Activated T-cell treated with anti-CD3 and anti-CD28 coated beads, Interleukin-2, amount 50 U/mL, for 4 hours (primary cell): ENCODE results near the gene CXCL14. TPM values are rescaled to one million over a fixed set of nuclear protein-coding genes. Genes with fewer than 3 reads are reported as not detected.

Experiments used
- ATAC-seq, 2 donors: fragments of 200-7000 bp; cut with Tn5 transposase; one replicate each; pipeline ENCODE4 v1.10.0; 2021
- DNase-seq: peaks from one replicate; pipeline ENCODE4 v3.0.0-alpha.2; 2020
- H3K27me3 Mint-ChIP-seq: one replicate; pipeline ENCODE4 v1.8.0; 2021; ENCODE audit warnings: low read depth, mixed read lengths
- H3K36me3 Mint-ChIP-seq: one replicate; pipeline ENCODE4 v1.8.0; 2022; ENCODE audit warnings: mixed read lengths; ENCODE audit not compliant: insufficient read depth
- H3K4me1 Mint-ChIP-seq: one replicate; pipeline ENCODE4 v1.8.0; 2021; ENCODE audit warnings: low read depth, mixed read lengths
- H3K4me3 Mint-ChIP-seq: one replicate; pipeline ENCODE4 v1.8.0; 2021; ENCODE audit warnings: mild to moderate bottlenecking, moderate library complexity, mixed read lengths
- H3K9me3 Mint-ChIP-seq: one replicate; pipeline ENCODE4 v1.8.0; 2021; ENCODE audit warnings: mixed read lengths
- total RNA-seq, 3 donors: library from RNA; stranded (reverse); gene quantifications; one replicate each; pipeline ENCODE4 v1.2.1, GENCODE V29; 2021

Gene CXCL14
- total RNA-seq, 3 donors from 2014 or later: not detected

DNA sequence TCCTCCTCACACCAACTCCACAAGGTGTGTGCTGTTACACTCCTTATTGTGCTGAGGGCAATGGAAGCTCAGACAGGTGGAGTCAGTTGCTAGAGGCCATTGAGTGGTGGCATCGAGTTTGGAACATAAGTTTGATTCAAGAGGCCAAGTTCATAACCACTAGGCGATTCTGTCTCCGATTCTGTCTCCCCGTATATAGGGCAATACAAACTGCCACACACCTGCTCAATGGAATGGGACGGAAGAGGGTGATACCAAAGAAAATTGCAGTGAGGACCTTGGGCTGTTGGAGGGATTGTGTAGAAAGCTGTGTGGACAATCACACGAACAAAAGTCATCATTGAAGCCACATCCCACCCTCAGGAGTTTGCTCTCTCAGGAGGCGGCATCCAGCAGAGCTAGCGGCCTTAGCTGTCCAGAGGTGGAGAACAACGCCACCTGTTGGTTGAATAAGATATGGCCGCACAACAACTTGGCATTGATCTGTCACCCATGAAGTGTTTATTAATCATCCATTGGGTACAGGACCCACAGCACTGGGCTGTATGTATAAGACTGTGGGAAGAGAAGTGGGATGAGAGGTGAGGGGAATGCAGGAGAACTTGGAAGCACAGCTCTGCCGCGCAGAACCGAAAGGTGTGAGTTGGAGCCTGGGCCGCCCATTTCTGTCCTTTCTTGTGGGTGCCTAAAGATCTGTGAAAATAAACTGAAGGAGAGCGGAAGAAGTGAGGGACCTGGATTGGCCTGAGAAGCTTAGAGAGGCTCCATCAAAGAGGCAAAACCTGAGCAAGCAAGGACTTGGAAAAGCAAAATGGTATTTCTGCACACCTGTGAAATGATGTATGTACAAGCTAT, 27.0 kb downstream of the CXCL14 start:
- no peak overlapping the region for H3K4me3 Mint-ChIP-seq
- ATAC-seq: peak in 1 of 2 donors; percentile 69
- no peaks in the 10 kb centered on the region for H3K9me3 Mint-ChIP-seq
- no peaks in the 10 kb centered on the region for H3K4me1 Mint-ChIP-seq
- peak; percentile 32 for DNase-seq
- H3K36me3 Mint-ChIP-seq: no peaks in the 10 kb centered on the region
- peaks cover 54% of the 10 kb centered on the region for H3K27me3 Mint-ChIP-seq

DNA sequence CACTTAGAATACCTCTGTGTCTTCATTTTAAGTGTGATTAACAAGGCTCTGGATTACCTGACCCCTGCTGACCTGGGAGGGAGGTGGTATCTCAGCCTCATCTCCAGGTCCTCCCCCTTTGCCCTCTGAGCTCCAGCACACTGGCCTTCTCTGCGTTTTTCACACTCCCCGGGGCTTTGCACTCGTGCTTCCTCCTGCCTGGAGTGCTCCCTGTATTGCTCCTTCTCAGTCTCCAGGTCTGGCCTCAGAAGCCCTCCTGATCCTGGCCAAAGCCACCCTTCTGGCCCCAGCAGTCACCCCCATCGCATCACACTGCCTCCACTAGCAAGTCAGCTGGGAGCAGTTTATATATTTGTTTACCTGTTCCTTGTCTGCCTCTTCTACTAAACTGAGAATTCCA, 29.4 kb downstream of the CXCL14 start:
- H3K4me1 Mint-ChIP-seq: peaks cover under 1% of the 10 kb centered on the region
- ATAC-seq: no peak
- H3K9me3 Mint-ChIP-seq: no peaks in the 10 kb centered on the region
- no peaks in the 10 kb centered on the region for H3K36me3 Mint-ChIP-seq
- H3K27me3 Mint-ChIP-seq: peaks cover 62% of the 10 kb centered on the region
- H3K4me3 Mint-ChIP-seq: no peak overlapping the region
- no peak for DNase-seq

GRCh38 chr5:135547590-135548254, 31.1 kb downstream of the CXCL14 start:
- Mint-ChIP-seq H3K9me3 (no peaks in the 10 kb centered on the region), H3K27me3 (peaks cover 71% of the 10 kb centered on the region), H3K4me3 (peak overlapping the region; percentile 25), H3K36me3 (no peaks in the 10 kb centered on the region), H3K4me1 (peaks cover 11% of the 10 kb centered on the region)
- no peak for DNase-seq
- no peak for ATAC-seq

GRCh38 chr5:135546912-135547311, 31.9 kb downstream of the CXCL14 start:
- H3K4me1 Mint-ChIP-seq: peaks cover 11% of the 10 kb centered on the region
- no peaks in the 10 kb centered on the region for H3K36me3 Mint-ChIP-seq
- H3K9me3 Mint-ChIP-seq: no peaks in the 10 kb centered on the region
- DNase-seq (no peak), ATAC-seq (no peak)
- peaks cover 68% of the 10 kb centered on the region for H3K27me3 Mint-ChIP-seq
- H3K4me3 Mint-ChIP-seq: no peak overlapping the region

GRCh38 chr5:135546101-135546500, 32.7 kb downstream of the CXCL14 start:
- H3K9me3 Mint-ChIP-seq: no peaks in the 10 kb centered on the region
- peaks cover 72% of the 10 kb centered on the region for H3K27me3 Mint-ChIP-seq
- H3K4me1 Mint-ChIP-seq: peaks cover 11% of the 10 kb centered on the region
- no peaks in the 10 kb centered on the region for H3K36me3 Mint-ChIP-seq
- no peak for DNase-seq
- no peak overlapping the region for H3K4me3 Mint-ChIP-seq
- ATAC-seq: no peak

GRCh38 chr5:135545099-135545498, 33.7 kb downstream of the CXCL14 start:
- Mint-ChIP-seq H3K4me1 (peaks cover 11% of the 10 kb centered on the region), H3K27me3 (peaks cover 77% of the 10 kb centered on the region), H3K4me3 (peak overlapping the region; percentile 80)

GRCh38 chr5:135543485-135544304, 35.1 kb downstream of the CXCL14 start:
- no peaks in the 10 kb centered on the region for H3K9me3 Mint-ChIP-seq
- H3K27me3 Mint-ChIP-seq: peaks cover 76% of the 10 kb centered on the region
- peak overlapping the region; percentile 80 for H3K4me3 Mint-ChIP-seq
- DNase-seq (no peak), ATAC-seq (peak; percentile 28 to 29)
- H3K36me3 Mint-ChIP-seq: no peaks in the 10 kb centered on the region
- peaks cover 11% of the 10 kb centered on the region for H3K4me1 Mint-ChIP-seq

More at GRCh38 chr5:135545099-135545498, 33.7 kb downstream of the CXCL14 start:
- DNase-seq (no peak), ATAC-seq (no peak)
- Mint-ChIP-seq H3K9me3 (no peaks in the 10 kb centered on the region), H3K36me3 (no peaks in the 10 kb centered on the region)

- Mint-ChIP-seq H3K36me3 (no peaks in the 10 kb centered on the region), H3K9me3 (no peaks in the 10 kb centered on the region), H3K4me3 (peak overlapping the region; percentile 66)
Measured at GRCh38 chr5:135543001-135543484, 35.7 kb downstream of the CXCL14 start.

DNA sequence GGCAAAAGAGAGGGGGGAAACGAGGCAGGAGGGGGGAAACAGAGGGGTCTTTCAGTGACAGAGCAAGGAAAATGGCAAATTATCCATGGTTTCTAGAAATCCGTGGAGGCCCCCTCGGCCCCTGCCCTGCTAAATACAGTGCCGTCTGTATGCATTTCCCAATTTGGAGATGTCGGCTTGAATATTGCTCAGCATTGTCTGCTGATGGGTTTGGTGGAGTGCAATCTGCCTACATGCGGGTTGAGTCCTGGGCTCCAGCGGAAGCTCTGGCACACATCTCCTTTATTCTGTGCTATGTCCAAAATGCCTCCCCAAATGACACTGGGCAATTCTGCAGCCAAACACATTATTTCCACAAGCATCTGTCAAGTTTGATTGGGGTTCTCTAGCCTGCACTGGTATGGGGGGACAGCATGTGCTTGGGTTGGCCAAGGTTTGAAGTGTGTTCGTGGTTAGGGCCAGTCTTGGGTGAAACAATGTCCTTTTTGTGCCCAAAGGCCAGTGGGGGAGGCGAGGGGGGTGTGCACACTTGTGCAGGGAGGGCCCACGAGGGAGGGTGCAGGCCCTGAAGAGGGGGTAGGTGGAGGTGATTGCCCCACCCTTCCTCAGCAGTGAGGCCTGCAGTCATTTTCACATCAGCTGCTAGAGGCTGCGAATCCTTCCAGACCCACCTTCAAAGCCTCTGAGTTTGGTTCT, 36.8 kb downstream of the CXCL14 start:
- no peak for ATAC-seq
- peaks cover 11% of the 10 kb centered on the region for H3K4me1 Mint-ChIP-seq
- peaks cover 84% of the 10 kb centered on the region for H3K27me3 Mint-ChIP-seq
- no peak overlapping the region for H3K4me3 Mint-ChIP-seq
- no peaks in the 10 kb centered on the region for H3K36me3 Mint-ChIP-seq
- no peak for DNase-seq
- no peaks in the 10 kb centered on the region for H3K9me3 Mint-ChIP-seq

More at GRCh38 chr5:135543001-135543484, 35.7 kb downstream of the CXCL14 start:
- no peak for ATAC-seq
- Mint-ChIP-seq H3K4me1 (peaks cover 11% of the 10 kb centered on the region), H3K27me3 (peaks cover 78% of the 10 kb centered on the region)
- DNase-seq: no peak

DNA sequence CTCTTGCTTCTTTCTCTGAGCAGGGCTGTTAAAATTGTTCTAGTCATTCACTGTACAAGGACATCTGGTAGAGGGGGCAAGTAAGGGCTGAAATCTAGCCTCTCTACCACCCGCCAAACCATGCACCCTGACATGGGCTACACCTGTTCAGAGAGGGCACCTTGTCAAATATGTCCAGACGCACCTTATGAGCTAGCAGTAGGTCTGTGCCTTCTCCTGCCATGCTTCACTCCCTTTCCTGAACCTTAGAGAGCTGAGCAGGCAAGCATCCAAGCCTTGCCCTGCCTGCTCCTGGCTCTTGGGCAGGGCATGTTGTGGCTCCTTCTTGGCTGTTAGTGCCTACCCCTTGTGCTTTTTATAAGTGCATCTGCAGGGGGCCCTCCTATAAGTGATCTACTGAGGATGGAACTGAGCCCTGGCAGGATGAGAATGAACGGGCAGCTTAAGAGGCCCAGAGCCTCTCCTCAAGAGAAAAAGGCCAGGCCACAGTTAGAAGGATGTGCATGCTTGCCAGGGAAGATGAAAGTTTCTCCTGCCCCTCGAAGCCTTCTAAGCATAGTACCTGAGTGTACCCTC, 39.3 kb downstream of the CXCL14 start:
- no peak for ATAC-seq
- no peaks in the 10 kb centered on the region for H3K9me3 Mint-ChIP-seq
- no peaks in the 10 kb centered on the region for H3K36me3 Mint-ChIP-seq
- peaks cover 17% of the 10 kb centered on the region for H3K4me1 Mint-ChIP-seq
- peaks cover 78% of the 10 kb centered on the region for H3K27me3 Mint-ChIP-seq
- no peak for DNase-seq
- H3K4me3 Mint-ChIP-seq: no peak overlapping the region

DNA sequence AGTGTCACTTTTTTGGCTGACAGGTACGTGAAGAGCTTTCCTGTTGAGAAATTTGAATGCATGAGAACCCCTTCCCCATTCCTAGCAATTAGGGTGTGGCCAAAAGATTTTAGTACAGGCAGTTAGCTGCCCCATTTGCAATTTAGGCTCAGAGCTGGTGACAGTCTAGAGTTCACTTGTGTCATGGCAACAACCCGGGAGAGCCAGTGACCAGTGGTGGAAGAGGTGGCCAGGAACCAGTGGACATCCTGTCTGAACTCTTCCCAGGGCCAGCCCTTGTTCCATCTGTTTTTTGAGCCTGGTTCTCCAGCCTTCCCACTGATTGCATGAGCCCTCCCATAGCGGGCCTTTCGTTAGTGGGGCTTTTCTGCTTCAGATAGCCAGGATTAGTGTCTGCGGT, 40.5 kb downstream of the CXCL14 start:
- no peak overlapping the region for H3K4me3 Mint-ChIP-seq
- H3K4me1 Mint-ChIP-seq: peaks cover 12% of the 10 kb centered on the region
- H3K27me3 Mint-ChIP-seq: peaks cover 84% of the 10 kb centered on the region
- H3K36me3 Mint-ChIP-seq: no peaks in the 10 kb centered on the region
- DNase-seq (no peak), ATAC-seq (no peak)
- H3K9me3 Mint-ChIP-seq: no peaks in the 10 kb centered on the region

DNA sequence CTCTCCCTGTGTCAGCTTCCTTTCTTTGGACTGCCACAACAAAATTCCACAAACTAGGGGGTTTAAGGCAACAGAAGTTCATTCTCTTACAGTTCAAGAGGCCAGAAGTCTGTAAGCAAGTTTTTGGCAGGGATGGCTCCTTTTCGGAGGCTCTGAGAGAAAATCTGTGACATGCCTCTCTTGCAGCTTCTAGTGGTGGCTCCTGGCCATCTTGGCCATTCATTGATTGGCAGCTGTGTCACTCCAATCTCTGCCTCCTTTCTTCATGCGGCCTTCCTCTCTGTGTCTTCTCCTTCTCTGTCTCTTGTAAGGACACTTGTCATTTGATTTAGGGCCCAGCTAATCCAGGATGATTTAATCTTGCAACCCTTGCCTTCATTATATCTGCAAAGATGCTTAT, 41.0 kb downstream of the CXCL14 start:
- no peak overlapping the region for H3K4me3 Mint-ChIP-seq
- H3K27me3 Mint-ChIP-seq: peaks cover 84% of the 10 kb centered on the region
- no peaks in the 10 kb centered on the region for H3K9me3 Mint-ChIP-seq
- no peaks in the 10 kb centered on the region for H3K36me3 Mint-ChIP-seq
- DNase-seq (no peak), ATAC-seq (no peak)
- H3K4me1 Mint-ChIP-seq: peaks cover 7% of the 10 kb centered on the region

DNA sequence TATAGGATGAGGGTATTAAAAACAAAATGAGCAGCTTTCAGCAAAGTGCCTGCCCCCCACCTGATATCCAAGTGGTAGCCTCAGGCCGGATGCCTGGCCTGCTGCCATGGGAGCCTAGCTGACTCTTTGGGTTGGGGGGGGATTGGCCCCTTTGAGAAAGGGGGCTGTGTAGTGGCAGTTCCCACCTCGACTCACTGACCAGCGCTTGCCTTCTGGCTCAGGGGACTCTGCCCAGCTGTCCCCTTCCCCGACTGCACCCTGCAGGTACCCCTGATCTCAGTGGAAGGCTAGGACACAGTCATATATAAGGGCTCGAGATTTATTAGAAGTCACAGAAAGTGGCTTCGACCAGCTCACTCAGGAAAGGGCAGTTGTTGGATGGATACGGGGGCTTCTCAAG, 41.5 kb downstream of the CXCL14 start:
- H3K36me3 Mint-ChIP-seq: no peaks in the 10 kb centered on the region
- H3K4me3 Mint-ChIP-seq: no peak overlapping the region
- peaks cover 85% of the 10 kb centered on the region for H3K27me3 Mint-ChIP-seq
- DNase-seq (no peak), ATAC-seq (no peak)
- H3K9me3 Mint-ChIP-seq: no peaks in the 10 kb centered on the region
- peaks cover 7% of the 10 kb centered on the region for H3K4me1 Mint-ChIP-seq
